Endothelial cell of umbilical vein (primary cell): ENCODE data around the gene C21orf58. TPM values are rescaled to one million over a fixed set of nuclear protein-coding genes. Genes with fewer than 3 reads are reported as not detected.

Source experiments
- BruUV-seq: library from RNA; stranded (reverse); fragments of 400-500 nt; replicated peaks from 2 replicates; lab custom pipeline; 2021; lab: Mats Ljungman, UMichigan
- CTCF ChIA-PET: fragments of 300-600, 350-600 bp; sonication (Branson Sonifier 250); formaldehyde crosslinking; loops from one replicate; lab custom pipeline; 2021; ENCODE audit warnings: antibody characterized with exemption, inconsistent platforms; lab: Charles Lee
- POLR2A ChIA-PET: fragments of 300-600, 350-600 bp; sonication (Branson Sonifier 250); formaldehyde crosslinking; loops from one replicate; lab custom pipeline; 2021; ENCODE audit warnings: antibody characterized with exemption, inconsistent platforms; lab: Charles Lee
- DNase-seq: peaks from one replicate; pipeline ENCODE4 v3.0.0-alpha.2; 2011; ENCODE audit warnings: low read depth, low spot score
- FAIRE-seq: peaks from 2 replicates; lab custom pipeline; 2011; peaks lifted over from hg19 to GRCh38; lab: Jason Lieb, UNC
- H2AFZ ChIP-seq: 2 replicates; pipeline ENCODE4 v1.6.0; 2012; ENCODE audit warnings: low read depth, low read length, control low read depth, inconsistent platforms
- H3K27ac ChIP-seq: 2 replicates; pipeline ENCODE4 v1.5.1; 2011; ENCODE audit warnings: low read depth, mild to moderate bottlenecking, control low read depth, low read length, moderate library complexity; ENCODE audit not compliant: insufficient read depth
- H3K27me3 ChIP-seq, 2 experiments: 2 replicates each; pipeline versions ENCODE4 v1.6.0 to v1.6.1; 2011; ENCODE audit warnings: low read length in 2 of 2, mixed read lengths in 1 of 2; ENCODE audit not compliant: control insufficient read depth in 2 of 2, insufficient read depth in 2 of 2
- H3K36me3 ChIP-seq, 2 experiments: 2 replicates in 1 of 2; 3 replicates in 1 of 2; pipeline ENCODE4 v1.5.1; 2011; ENCODE audit warnings: low read length in 2 of 2, mild to moderate bottlenecking in 1 of 2, moderate library complexity in 1 of 2; ENCODE audit not compliant: control insufficient read depth in 2 of 2, insufficient read depth in 2 of 2; ENCODE audit errors: extremely low read depth in 1 of 2
- H3K4me1 ChIP-seq: 3 replicates; pipeline ENCODE4 v1.5.1; 2011; ENCODE audit warnings: mild to moderate bottlenecking, low read length; ENCODE audit not compliant: control insufficient read depth, insufficient read depth; ENCODE audit errors: extremely low read depth
- H3K4me2 ChIP-seq: 2 replicates; pipeline ENCODE4 v1.6.1; 2011; ENCODE audit warnings: low read length, control low read depth, mixed read lengths; ENCODE audit not compliant: insufficient read depth
- H3K4me3 ChIP-seq, 3 experiments: fragments of 200-600 bp in 1 of 3; sonication (generic), shearing (Covaris generic) in 1 of 3; replicated peaks in 1 of 3; 2 replicates each; pipeline ENCODE4 v1.5.1; 2011 to 2016; ENCODE audit warnings: control low read depth in 3 of 3, low read length in 3 of 3, mild to moderate bottlenecking in 2 of 3, inconsistent platforms in 1 of 3, low read depth in 1 of 3, moderate library complexity in 1 of 3; ENCODE audit not compliant: insufficient read depth in 1 of 3
- H3K79me2 ChIP-seq: 2 replicates; pipeline ENCODE4 v1.6.0; 2012; ENCODE audit warnings: low read length, inconsistent platforms; ENCODE audit not compliant: control insufficient read depth, insufficient read depth
- H3K9ac ChIP-seq: replicated peaks from 2 replicates; pipeline ENCODE3; 2011; ENCODE audit warnings: low read length, control low read depth; ENCODE audit not compliant: insufficient read depth; ENCODE audit errors: extremely low read depth
- H3K9me1 ChIP-seq: replicated peaks from 3 replicates; pipeline ENCODE4 v1.6.0; 2011; ENCODE audit warnings: mild to moderate bottlenecking, low read length; ENCODE audit not compliant: control insufficient read depth, insufficient read depth; ENCODE audit errors: extremely low read depth
- H3K9me3 ChIP-seq: replicated peaks from 2 replicates; pipeline ENCODE4 v1.5.1; 2012; ENCODE audit warnings: low read length, inconsistent platforms; ENCODE audit not compliant: control insufficient read depth, insufficient read depth
- H4K20me1 ChIP-seq: replicated peaks from 2 replicates; pipeline ENCODE3; 2011; ENCODE audit warnings: mild to moderate bottlenecking, low read length; ENCODE audit not compliant: control insufficient read depth, insufficient read depth; ENCODE audit errors: extremely low read depth
- CTCF ChIP-seq, 2 donors: IDR thresholded peaks; 1 replicate in 1 of 2; 2 replicates in 1 of 2; pipeline ENCODE4 v1.5.1; 2011; ENCODE audit warnings: low read length in 2 of 2, mild to moderate bottlenecking in 2 of 2, moderate library complexity in 2 of 2, control low read depth in 1 of 2, inconsistent platforms in 1 of 2, low read depth in 1 of 2; ENCODE audit not compliant: insufficient read depth in 1 of 2; ENCODE audit errors: extremely low read depth in 1 of 2
- EZH2 ChIP-seq: IDR thresholded peaks from 2 replicates; pipeline ENCODE4 v1.6.1; 2012; ENCODE audit warnings: borderline replicate concordance, low read depth, mild to moderate bottlenecking, moderate library complexity, low read length, inconsistent platforms; ENCODE audit not compliant: severe bottlenecking
- FOS ChIP-seq: IDR thresholded peaks from 2 replicates; pipeline ENCODE4 v1.6.1; 2011; ENCODE audit warnings: mild to moderate bottlenecking, low read length, moderate library complexity, borderline replicate concordance; ENCODE audit not compliant: insufficient read depth
- GATA2 ChIP-seq: IDR thresholded peaks from 2 replicates; pipeline ENCODE4 v1.7.0; 2011; ENCODE audit warnings: low read depth, mild to moderate bottlenecking, moderate library complexity, mixed read lengths, low read length; ENCODE audit not compliant: insufficient read length, insufficient read depth
- JUN ChIP-seq: IDR thresholded peaks from 2 replicates; pipeline ENCODE4 v1.6.1; 2011; ENCODE audit warnings: borderline replicate concordance, low read depth; ENCODE audit not compliant: insufficient read length, insufficient read depth
- MAX ChIP-seq: IDR thresholded peaks from 2 replicates; pipeline ENCODE4 v1.6.1; 2011; ENCODE audit not compliant: insufficient read depth, insufficient read length
- MYC ChIP-seq: IDR thresholded peaks from one replicate; pipeline ENCODE4 v1.6.1; 2011; ENCODE audit warnings: mild to moderate bottlenecking, low read depth, low read length
- POLR2A ChIP-seq: IDR thresholded peaks from 2 replicates; pipeline ENCODE4 v1.6.1; 2012; ENCODE audit warnings: low read depth, mild to moderate bottlenecking, control low read depth, low read length
- POLR2AphosphoS5 ChIP-seq: IDR thresholded peaks from 2 replicates; pipeline ENCODE4 v1.6.1; 2012; ENCODE audit warnings: low read depth, mild to moderate bottlenecking, control low read depth, low read length, moderate library complexity; ENCODE audit not compliant: insufficient read depth
- dilution Hi-C: fragments of 300-500 bp; cut with MboI; formaldehyde crosslinking; loops from one replicate; pipeline ENCODE4 v1.15.0; 2019; ENCODE audit warnings: low sequenced_read_pairs; ENCODE audit not compliant: extremely low pct_ligation_motif_present
- intact Hi-C: fragments of 100-400 bp; cut with micrococcal nuclease; formaldehyde crosslinking; loops from one replicate; pipeline ENCODE4 v1.10.0; 2022
- polyA plus RNA-seq, 4 experiments: library from polyadenylated mRNA; depleted of rRNA in 3 of 4; stranded (reverse) in 3 of 4; unstranded in 1 of 4; fragments of >200 nt; gene quantifications; 2 replicates each; pipeline versions ENCODE4 v1.2.1 to v1.2.3, GENCODE V29; 2011 to 2012; ENCODE audit warnings: missing spikeins in 1 of 4
- total RNA-seq: library from RNA; stranded (reverse); gene quantifications from 2 replicates; pipeline ENCODE4 v1.2.3, GENCODE V29; 2021

The C21orf58 gene
- total and polyA plus RNA-seq, 2 donors (not counting 3 experiments of a cell fraction or from before 2014, with no cell fraction given) = 6.0 to 24.3 TPM

- CTCF ChIA-PET = no interaction called here
- Histone ChIP-seq H3K79me2 (no peaks in the 10 kb centered on the region), H3K9me1 (no peaks in the 10 kb centered on the region), H4K20me1 (no peaks in the 10 kb centered on the region), H2AFZ (no peak overlapping the region), H3K9me3 (no peaks in the 10 kb centered on the region), H3K27me3 (no peaks in the 10 kb centered on the region), H3K36me3 (peaks cover 26 to 53% of the 10 kb centered on the region in 2 experiments), H3K9ac (no peak overlapping the region), H3K27ac (no peak overlapping the region), H3K4me3 (no peak overlapping the region), H3K4me2 (no peak overlapping the region), H3K4me1 (no peaks in the 10 kb centered on the region)
- no peak for FAIRE-seq
- no peak for DNase-seq
- dilution Hi-C loops = no loop called here
- POLR2A ChIA-PET = no interaction called here
- intact Hi-C loops = no loop called here
- no peak for TF ChIP-seq JUN
- no peak for TF ChIP-seq CTCF (IDR thresholded peaks at IDR 0.05; ENCODE audit: extremely low read depth in 1 of 2, insufficient read depth in 1 of 2, low read depth in 1 of 2, low read length in 2 of 2)
- no peak for TF ChIP-seq POLR2AphosphoS5
- TF ChIP-seq GATA2 = no peak
- no peak for TF ChIP-seq MAX
- no peak for TF ChIP-seq POLR2A
- TF ChIP-seq FOS = no peak
- TF ChIP-seq MYC = no peak
- TF ChIP-seq EZH2 = no peak
- BruUV-seq = no TSS peak
Observed at GRCh38 chr21:46266946-46267345, 56.7 kb downstream of the C21orf58 start.
